BJ (cell line): ENCODE data around the gene NUP153. TPM values are rescaled to one million over a fixed set of nuclear protein-coding genes. Genes with fewer than 3 reads are reported as not detected.
"Not testable (repeated sequence)": the region's sequence is repeated elsewhere in the genome, so short reads cannot be mapped to it uniquely, and the experiment has no call there.

Experiments used
- CTCF ChIA-PET: fragments of 350-600 bp; formaldehyde crosslinking; extraction: SDS; loops from one replicate; lab custom pipeline; 2021; ENCODE audit warnings: antibody characterized with exemption, inconsistent platforms; lab: Yijun Ruan, JAX
- POLR2A ChIA-PET: fragments of 300-600 bp; sonication (Branson Sonifier 250); formaldehyde crosslinking; extraction: SDS; loops from one replicate; lab custom pipeline; 2021; ENCODE audit warnings: antibody characterized with exemption; lab: Charles Lee
- DNase-seq: peaks from one replicate; pipeline ENCODE4 v3.0.0-alpha.2; 2011; ENCODE audit warnings: low read depth
- H3K27me3 ChIP-seq: 2 replicates; pipeline ENCODE4 v1.6.0; 2011; ENCODE audit warnings: low read length; ENCODE audit not compliant: control insufficient read depth, insufficient read depth
- H3K36me3 ChIP-seq: 2 replicates; pipeline ENCODE4 v1.5.1; 2011; ENCODE audit warnings: low read length; ENCODE audit not compliant: control insufficient read depth, insufficient read depth
- H3K4me3 ChIP-seq: 2 replicates; pipeline ENCODE4 v1.5.1; 2011; ENCODE audit warnings: low read depth, mild to moderate bottlenecking, control low read depth, low read length
- polyA plus RNA-seq: library from polyadenylated mRNA; depleted of rRNA; stranded (reverse); fragments of >200 nt; gene quantifications from 2 replicates; pipeline ENCODE4 v1.2.3, GENCODE V29; 2011
- TF ChIP-seq, protein P1 (sequence below): IDR thresholded peaks from 2 replicates; pipeline ENCODE4 v1.5.1; 2011; ENCODE audit warnings: low read depth, mild to moderate bottlenecking, control low read depth, inconsistent platforms, low read length, moderate library complexity; ENCODE audit not compliant: insufficient read depth

Gene NUP153
- polyA plus RNA-seq, 1 experiment: 15.6 TPM

- TF ChIP-seq, protein P1, sequence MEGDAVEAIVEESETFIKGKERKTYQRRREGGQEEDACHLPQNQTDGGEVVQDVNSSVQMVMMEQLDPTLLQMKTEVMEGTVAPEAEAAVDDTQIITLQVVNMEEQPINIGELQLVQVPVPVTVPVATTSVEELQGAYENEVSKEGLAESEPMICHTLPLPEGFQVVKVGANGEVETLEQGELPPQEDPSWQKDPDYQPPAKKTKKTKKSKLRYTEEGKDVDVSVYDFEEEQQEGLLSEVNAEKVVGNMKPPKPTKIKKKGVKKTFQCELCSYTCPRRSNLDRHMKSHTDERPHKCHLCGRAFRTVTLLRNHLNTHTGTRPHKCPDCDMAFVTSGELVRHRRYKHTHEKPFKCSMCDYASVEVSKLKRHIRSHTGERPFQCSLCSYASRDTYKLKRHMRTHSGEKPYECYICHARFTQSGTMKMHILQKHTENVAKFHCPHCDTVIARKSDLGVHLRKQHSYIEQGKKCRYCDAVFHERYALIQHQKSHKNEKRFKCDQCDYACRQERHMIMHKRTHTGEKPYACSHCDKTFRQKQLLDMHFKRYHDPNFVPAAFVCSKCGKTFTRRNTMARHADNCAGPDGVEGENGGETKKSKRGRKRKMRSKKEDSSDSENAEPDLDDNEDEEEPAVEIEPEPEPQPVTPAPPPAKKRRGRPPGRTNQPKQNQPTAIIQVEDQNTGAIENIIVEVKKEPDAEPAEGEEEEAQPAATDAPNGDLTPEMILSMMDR: no peak
- H3K27me3 ChIP-seq: no peaks in the 10 kb centered on the region
- CTCF ChIA-PET: no interaction called here
- H3K36me3 ChIP-seq: no peaks in the 10 kb centered on the region
- no peak overlapping the region for H3K4me3 ChIP-seq
- POLR2A ChIA-PET: no interaction called here
- no peak for DNase-seq
These were observed 3.6 kb upstream of the NUP153 start for GRCh38 chr6:17710331-17710730.

DNA sequence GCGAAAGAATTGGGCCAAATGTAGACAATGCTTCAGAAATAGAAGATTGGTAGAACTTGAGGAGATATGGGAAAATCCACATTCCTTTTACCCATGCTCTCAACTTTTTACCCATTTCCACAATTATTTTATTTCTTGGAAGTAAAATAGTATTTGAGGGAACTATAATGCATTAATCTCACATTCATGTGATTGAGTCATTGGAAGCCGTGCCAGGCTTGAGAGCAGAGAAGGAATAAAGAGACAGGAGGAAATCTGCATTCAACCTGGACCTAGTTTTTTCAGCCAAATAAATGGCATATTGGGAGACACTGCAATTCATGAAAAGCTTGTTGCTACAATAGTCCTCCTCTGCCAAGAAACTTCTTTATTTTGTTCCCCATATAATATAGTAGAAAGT is 2.8 kb upstream of the NUP153 start:
- no peak for DNase-seq
- Histone ChIP-seq H3K4me3 (no peak overlapping the region), H3K27me3 (no peaks in the 10 kb centered on the region), H3K36me3 (no peaks in the 10 kb centered on the region)
- POLR2A ChIA-PET: no interaction called here
- TF ChIP-seq, protein P1: no peak
- CTCF ChIA-PET: no interaction called here

- CTCF ChIA-PET, POLR2A ChIA-PET, DNase-seq, H3K36me3 ChIP-seq, H3K27me3 ChIP-seq, H3K4me3 ChIP-seq: not testable (repeated sequence)
These were observed 1.3 kb upstream of the NUP153 start for GRCh38 chr6:17708035-17708434.

GRCh38 chr6:17707371-17707651 is 586 bp upstream of the NUP153 start:
- Histone ChIP-seq H3K4me3 (peak overlapping the region; percentile 93), H3K27me3 (no peaks in the 10 kb centered on the region), H3K36me3 (no peaks in the 10 kb centered on the region)
- ChIA-PET CTCF (interaction anchor here (0.8 kb wide), 1 partner anchor 13 kb away, joined by 3 read pairs; no protein-coding TSS in a partner anchor), POLR2A (no interaction called here)
- TF ChIP-seq, protein P1: no peak
- DNase-seq: no peak

- TF ChIP-seq, protein P1: peak; percentile 16; the same call in 1 of the 2 replicates
- H3K36me3 ChIP-seq: no peaks in the 10 kb centered on the region
- H3K27me3 ChIP-seq: no peaks in the 10 kb centered on the region
- ChIA-PET CTCF (interaction anchor here (0.7 to 1.2 kb wide), 2 partner anchors 8 to 317 kb away, joined by 3 read pairs; no protein-coding TSS in a partner anchor), POLR2A (no interaction called here)
- peak overlapping the region; percentile 93 for H3K4me3 ChIP-seq
- no peak for DNase-seq
These were observed 746 bp downstream of the NUP153 start for GRCh38 chr6:17705778-17706579.

GRCh38 chr6:17705428-17705777 is 1.3 kb downstream of the NUP153 start:
- TF ChIP-seq, protein P1: no peak
- Histone ChIP-seq H3K36me3 (no peaks in the 10 kb centered on the region), H3K27me3 (no peaks in the 10 kb centered on the region), H3K4me3 (peak overlapping the region; percentile 93)
- ChIA-PET CTCF (interaction anchor here (1.2 kb wide), 1 partner anchor 9 kb away, joined by 3 read pairs; no protein-coding TSS in a partner anchor), POLR2A (no interaction called here)
- no peak for DNase-seq
